HG02938 (cell line): ENCODE results near the gene SYS1.
"Not testable (repeated sequence)": the region's sequence is repeated elsewhere in the genome, so short reads cannot be mapped to it uniquely, and the experiment has no call there.

Source experiments
- ATAC-seq: cut with Tn5 transposase; IDR thresholded peaks from one replicate; pipeline ENCODE4 v1.9.1; 2021; ENCODE audit warnings: mild to moderate bottlenecking, moderate library complexity; ENCODE audit not compliant: unreplicated experiment

Gene SYS1

GRCh38 chr20:45339799-45340198, 23.2 kb upstream of the SYS1 start:
- ATAC-seq: no peak

GRCh38 chr20:45340236-45340847, 22.6 kb upstream of the SYS1 start:
- ATAC-seq: no peak

GRCh38 chr20:45340951-45341350, 22.0 kb upstream of the SYS1 start:
- ATAC-seq: no peak

- ATAC-seq: no peak
Measured at GRCh38 chr20:45341579-45341938, 21.4 kb upstream of the SYS1 start.

- no peak for ATAC-seq
Measured at GRCh38 chr20:45341939-45342854, 20.8 kb upstream of the SYS1 start.

- no peak for ATAC-seq
Measured at GRCh38 chr20:45342855-45343531, 20.0 kb upstream of the SYS1 start.

GRCh38 chr20:45343532-45344167, 19.3 kb upstream of the SYS1 start:
- ATAC-seq: no peak

GRCh38 chr20:45344168-45344860, 18.6 kb upstream of the SYS1 start:
- ATAC-seq: no peak

- ATAC-seq: no peak
Measured at GRCh38 chr20:45345104-45345936, 17.6 kb upstream of the SYS1 start.

- ATAC-seq: no peak
Measured at GRCh38 chr20:45346291-45346718, 16.7 kb upstream of the SYS1 start.

- no peak for ATAC-seq
Measured at GRCh38 chr20:45346851-45347250, 16.1 kb upstream of the SYS1 start.

- ATAC-seq: no peak
Measured at GRCh38 chr20:45347297-45347935, 15.5 kb upstream of the SYS1 start.

GRCh38 chr20:45347936-45348778, 14.8 kb upstream of the SYS1 start, which contains the start of gene SDC4:
SDC4 (minus strand) TSS chr20:45348424; CDS start chr20:45348384, 40 bp downstream.
- ATAC-seq: no peak

GRCh38 chr20:45350217-45350616, 12.7 kb upstream of the SYS1 start:
- ATAC-seq: no peak

GRCh38 chr20:45350795-45351194, 12.2 kb upstream of the SYS1 start:
- not testable (repeated sequence) for ATAC-seq

- ATAC-seq: no peak
Measured at GRCh38 chr20:45352729-45353128, 10.2 kb upstream of the SYS1 start.

- no peak for ATAC-seq
Measured at GRCh38 chr20:45353746-45354145, 9.2 kb upstream of the SYS1 start.
